Coronary artery (tissue), 2 donors: Measurements from ENCODE around the gene TYW1B.
"Not testable (repeated sequence)": the region's sequence is repeated elsewhere in the genome, so short reads cannot be mapped to it uniquely, and the experiment has no call there.

ENCODE experiments used
- DNase-seq: peaks from one replicate; pipeline ENCODE4 v3.0.0-alpha.2; 2017; ENCODE audit warnings: low spot score
- H3K27ac ChIP-seq, 2 donors: fragments of 200-600 bp; sonication (generic); one replicate each; pipeline ENCODE4 v1.5.1; 2016 to 2019
- H3K4me3 ChIP-seq: fragments of 200-600 bp; sonication (generic); 2 replicates; pipeline ENCODE4 v1.5.1; 2016; ENCODE audit warnings: mild to moderate bottlenecking, moderate library complexity
- CTCF ChIP-seq: fragments of 200-600 bp; sonication (generic); IDR thresholded peaks from one replicate; pipeline ENCODE4 v1.5.1; 2019; ENCODE audit warnings: antibody characterized with exemption

TYW1B gene

DNA sequence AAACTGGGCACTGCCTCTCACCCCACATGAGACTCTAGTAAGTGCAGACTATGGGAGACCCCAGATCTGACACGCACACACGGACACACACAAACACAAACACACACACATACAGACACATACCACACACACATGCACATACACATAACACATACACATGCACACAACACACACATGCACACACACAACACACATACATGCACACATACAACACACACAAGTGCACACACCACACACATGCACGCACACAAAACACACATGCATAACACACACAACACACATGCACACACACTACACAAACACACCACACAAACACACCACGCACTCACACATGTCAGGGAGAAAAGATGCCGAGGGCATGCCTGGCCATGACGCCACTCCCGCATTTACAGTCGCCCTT lies 205.5 kb downstream of the TYW1B start:
- no peak overlapping the region for H3K4me3 ChIP-seq
- no peak for DNase-seq
- TF ChIP-seq CTCF, result no peak
- no peak overlapping the region for H3K27ac ChIP-seq

GRCh38 chr7:72621761-72622187 lies 206.2 kb downstream of the TYW1B start:
- H3K27ac ChIP-seq, H3K4me3 ChIP-seq, DNase-seq: not testable (repeated sequence)

GRCh38 chr7:72620923-72621322 lies 207.1 kb downstream of the TYW1B start:
- not testable (repeated sequence) for DNase-seq, H3K27ac ChIP-seq

GRCh38 chr7:72618435-72619180 lies 209.4 kb downstream of the TYW1B start:
- DNase-seq, H3K4me3 ChIP-seq, H3K27ac ChIP-seq: not testable (repeated sequence)

More at GRCh38 chr7:72620923-72621322, 207.1 kb downstream of the TYW1B start:
- not testable (repeated sequence) for H3K4me3 ChIP-seq

GRCh38 chr7:72609761-72610160 lies 218.2 kb downstream of the TYW1B start:
- not testable (repeated sequence) for H3K27ac ChIP-seq, H3K4me3 ChIP-seq, DNase-seq

DNA sequence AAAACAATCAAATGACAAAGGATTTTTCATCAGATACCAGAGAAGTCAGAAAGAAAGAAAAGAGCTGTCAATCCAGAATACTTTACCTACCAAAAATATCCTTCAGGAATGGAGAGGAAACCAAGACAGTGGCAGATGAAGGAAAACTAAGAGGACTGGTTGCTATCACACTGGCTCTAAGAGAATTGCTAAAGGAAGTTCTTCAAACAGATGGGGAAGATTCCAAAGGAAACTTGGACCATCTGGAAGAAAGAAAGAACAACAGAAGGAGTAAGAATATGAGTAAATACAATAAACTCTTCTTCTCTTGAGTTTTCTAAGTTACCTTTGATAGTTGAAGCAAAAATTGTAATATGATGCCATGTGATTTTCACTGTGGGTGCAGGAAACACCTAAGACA lies 220.0 kb downstream of the TYW1B start:
- DNase-seq, H3K4me3 ChIP-seq, H3K27ac ChIP-seq: not testable (repeated sequence)

- DNase-seq, H3K4me3 ChIP-seq, H3K27ac ChIP-seq: not testable (repeated sequence)
Measured at GRCh38 chr7:72605863-72606431, 222.1 kb downstream of the TYW1B start.

DNA sequence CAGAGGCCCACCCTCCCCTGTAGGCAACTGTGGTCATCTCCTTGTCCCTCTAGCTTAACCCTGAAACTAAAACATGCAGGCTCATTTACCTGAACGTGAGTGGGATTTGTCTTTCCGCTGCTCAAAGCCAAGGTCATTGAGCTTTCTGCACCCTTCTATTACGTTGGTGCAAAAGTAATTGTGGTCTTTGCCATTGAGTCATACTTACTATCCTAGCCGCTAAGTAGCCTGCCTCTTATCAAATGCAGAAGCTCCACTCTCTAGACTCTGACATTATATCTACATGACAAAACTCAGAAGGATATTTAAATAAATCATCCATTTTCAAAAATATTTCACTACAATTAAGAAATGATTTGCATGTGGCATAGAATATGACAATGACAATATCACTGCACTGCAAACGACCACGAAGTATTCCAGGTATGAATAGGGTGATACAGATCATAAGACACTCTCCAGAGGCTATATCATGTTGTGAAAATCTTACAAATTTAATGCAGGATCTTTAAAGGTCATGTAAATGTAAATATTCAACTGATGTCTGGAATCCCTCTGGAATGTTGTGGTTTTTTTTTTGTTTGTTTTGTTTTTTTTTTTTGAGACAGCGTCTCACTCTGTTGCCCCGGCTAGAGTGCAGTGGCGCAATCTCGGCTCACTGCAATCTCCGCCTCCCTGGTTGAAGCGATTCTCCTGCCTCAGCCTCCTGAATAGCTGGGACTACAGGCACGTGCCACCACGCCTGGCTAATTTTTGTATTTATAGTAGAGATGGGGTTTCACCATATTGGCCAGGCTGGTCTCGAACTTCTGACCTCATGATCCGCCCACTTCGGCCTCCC lies 223.0 kb downstream of the TYW1B start:
- H3K4me3 ChIP-seq, H3K27ac ChIP-seq, DNase-seq: not testable (repeated sequence)

- H3K27ac ChIP-seq, H3K4me3 ChIP-seq, DNase-seq: not testable (repeated sequence)
Measured at GRCh38 chr7:72603476-72603875, 224.5 kb downstream of the TYW1B start.

- DNase-seq, result no peak
- Histone ChIP-seq H3K4me3 (no peak overlapping the region), H3K27ac (no peak overlapping the region)
- TF ChIP-seq CTCF, result no peak
Measured at GRCh38 chr7:72603073-72603472, 224.9 kb downstream of the TYW1B start.

DNA sequence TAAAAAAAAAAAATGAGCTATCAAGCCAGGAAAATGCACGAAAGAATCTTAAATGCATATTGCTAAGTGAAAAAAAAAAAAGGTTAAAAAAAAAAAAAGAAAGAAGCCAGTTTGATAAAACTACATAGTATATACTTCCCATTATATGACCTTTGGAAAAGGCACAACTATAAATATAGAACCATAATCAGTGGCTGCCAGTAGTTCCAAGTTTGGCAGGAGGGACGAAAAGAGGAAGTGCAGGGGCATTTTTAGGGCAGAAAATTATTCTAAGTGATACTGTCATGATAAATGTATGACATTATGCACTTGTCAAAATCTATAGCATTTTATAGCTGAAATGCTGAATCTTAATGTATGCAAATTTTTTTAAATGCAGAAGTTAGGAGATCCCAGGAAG lies 226.3 kb downstream of the TYW1B start:
- not testable (repeated sequence) for DNase-seq, H3K4me3 ChIP-seq, H3K27ac ChIP-seq

GRCh38 chr7:72590023-72590422 lies 238.0 kb downstream of the TYW1B start:
- H3K4me3 ChIP-seq, DNase-seq, H3K27ac ChIP-seq: not testable (repeated sequence)

GRCh38 chr7:72587267-72587666 lies 240.7 kb downstream of the TYW1B start:
- DNase-seq, H3K4me3 ChIP-seq, H3K27ac ChIP-seq: not testable (repeated sequence)

DNA sequence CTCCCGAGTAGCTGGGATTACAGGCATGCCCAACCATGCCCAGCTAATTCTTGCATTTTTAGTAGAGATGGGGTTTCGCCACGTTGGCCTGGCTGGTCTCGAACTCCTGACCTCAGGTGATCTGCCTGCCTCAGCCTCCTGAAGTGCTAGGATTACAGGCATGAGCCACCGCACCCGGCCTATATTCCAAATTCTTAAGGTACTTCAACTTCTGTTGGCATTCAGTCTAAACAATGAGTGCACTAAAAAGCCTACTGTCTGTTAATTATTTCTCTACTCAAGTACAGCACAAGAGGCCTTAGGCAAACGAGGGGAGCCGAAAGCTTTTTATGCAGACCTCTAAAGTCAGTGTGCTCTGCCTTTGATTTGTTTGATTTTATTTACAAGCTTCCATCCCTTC lies 243.4 kb downstream of the TYW1B start:
- not testable (repeated sequence) for H3K4me3 ChIP-seq, DNase-seq, H3K27ac ChIP-seq

GRCh38 chr7:72583620-72584361 lies 244.2 kb downstream of the TYW1B start:
- H3K27ac ChIP-seq, DNase-seq: not testable (repeated sequence)

DNA sequence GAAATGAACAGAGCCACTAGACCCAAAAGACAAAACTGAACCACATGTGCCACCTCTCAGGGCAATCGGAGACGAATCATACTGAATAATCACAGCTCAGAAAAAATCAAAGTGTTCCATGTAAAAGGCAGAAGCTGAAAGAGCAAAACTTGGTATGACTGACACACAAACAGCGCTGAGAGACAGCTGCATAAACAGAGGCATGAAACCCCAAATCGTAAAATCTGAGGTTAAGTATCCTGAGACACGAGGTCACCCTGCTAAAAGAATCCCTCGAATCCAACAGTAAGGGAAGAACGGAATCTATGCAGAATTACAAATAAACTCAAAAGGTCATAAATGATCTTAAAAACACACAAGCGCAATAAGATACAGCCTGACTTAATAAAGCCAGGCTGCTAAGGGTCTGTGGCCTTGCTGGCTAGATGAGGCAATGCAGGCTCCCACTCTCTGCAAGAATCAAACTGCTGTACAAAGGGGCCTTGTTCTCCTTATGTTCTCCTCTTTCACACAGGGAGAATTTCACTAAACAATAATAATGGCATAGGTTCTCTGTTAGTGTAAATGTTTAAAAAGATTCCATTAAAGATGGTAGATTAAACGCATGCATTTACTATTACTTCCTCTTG lies 247.7 kb downstream of the TYW1B start:
- H3K27ac ChIP-seq, H3K4me3 ChIP-seq, DNase-seq: not testable (repeated sequence)

More at GRCh38 chr7:72583620-72584361, 244.2 kb downstream of the TYW1B start:
- not testable (repeated sequence) for H3K4me3 ChIP-seq
